ENCODE data around the gene PSMB7.

DNA sequence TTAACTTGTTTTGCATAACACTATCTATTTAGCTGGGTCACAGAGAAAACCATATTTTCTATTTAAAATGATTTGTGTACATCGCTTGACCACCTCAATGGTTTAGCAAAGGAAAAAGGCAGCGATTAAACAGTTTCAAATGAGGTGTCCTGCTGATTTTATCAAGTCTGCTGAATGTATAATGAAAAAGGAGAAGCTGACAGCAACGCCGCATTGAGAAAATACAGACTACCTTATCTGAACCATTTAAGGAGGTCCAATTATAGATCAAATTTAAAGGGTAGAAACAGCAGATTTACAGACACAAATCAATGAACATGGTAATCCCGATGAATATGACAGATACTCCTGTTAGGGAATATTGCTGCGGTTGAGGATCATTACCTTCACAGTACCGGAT is 29.6 kb downstream of the PSMB7 start:
- TF ChIP-seq, protein P1, sequence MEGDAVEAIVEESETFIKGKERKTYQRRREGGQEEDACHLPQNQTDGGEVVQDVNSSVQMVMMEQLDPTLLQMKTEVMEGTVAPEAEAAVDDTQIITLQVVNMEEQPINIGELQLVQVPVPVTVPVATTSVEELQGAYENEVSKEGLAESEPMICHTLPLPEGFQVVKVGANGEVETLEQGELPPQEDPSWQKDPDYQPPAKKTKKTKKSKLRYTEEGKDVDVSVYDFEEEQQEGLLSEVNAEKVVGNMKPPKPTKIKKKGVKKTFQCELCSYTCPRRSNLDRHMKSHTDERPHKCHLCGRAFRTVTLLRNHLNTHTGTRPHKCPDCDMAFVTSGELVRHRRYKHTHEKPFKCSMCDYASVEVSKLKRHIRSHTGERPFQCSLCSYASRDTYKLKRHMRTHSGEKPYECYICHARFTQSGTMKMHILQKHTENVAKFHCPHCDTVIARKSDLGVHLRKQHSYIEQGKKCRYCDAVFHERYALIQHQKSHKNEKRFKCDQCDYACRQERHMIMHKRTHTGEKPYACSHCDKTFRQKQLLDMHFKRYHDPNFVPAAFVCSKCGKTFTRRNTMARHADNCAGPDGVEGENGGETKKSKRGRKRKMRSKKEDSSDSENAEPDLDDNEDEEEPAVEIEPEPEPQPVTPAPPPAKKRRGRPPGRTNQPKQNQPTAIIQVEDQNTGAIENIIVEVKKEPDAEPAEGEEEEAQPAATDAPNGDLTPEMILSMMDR (IDR thresholded peaks at IDR 0.05), result no peak
- no peak for TF ChIP-seq EP300 (IDR thresholded peaks at IDR 0.05)
- no peak for TF ChIP-seq POLR2AphosphoS5 (IDR thresholded peaks at IDR 0.05)
- TF ChIP-seq POLR2A (IDR thresholded peaks at IDR 0.05), result no peak
